Esophagus squamous epithelium (tissue), 4 donors: Measurements from ENCODE around the gene KCNG2.

ENCODE experiments used
- POLR2A ChIP-seq, 4 donors: fragments of 450-650 bp; IDR thresholded peaks; one replicate each; pipeline ENCODE4 v1.6.1; 2017; ENCODE audit warnings: antibody characterized with exemption in 4 of 4, mild to moderate bottlenecking in 4 of 4, moderate library complexity in 3 of 4
- TF ChIP-seq, protein P1 (sequence below), 6 experiments: fragments of 450-650 bp in 4 of 6; fragments of 200-600 bp in 2 of 6; sonication (generic) in 2 of 6; IDR thresholded peaks; one replicate each; pipeline ENCODE4 v1.5.1; 2016 to 2019; ENCODE audit warnings: antibody characterized with exemption in 6 of 6, mild to moderate bottlenecking in 4 of 6, moderate library complexity in 4 of 6

DNA sequence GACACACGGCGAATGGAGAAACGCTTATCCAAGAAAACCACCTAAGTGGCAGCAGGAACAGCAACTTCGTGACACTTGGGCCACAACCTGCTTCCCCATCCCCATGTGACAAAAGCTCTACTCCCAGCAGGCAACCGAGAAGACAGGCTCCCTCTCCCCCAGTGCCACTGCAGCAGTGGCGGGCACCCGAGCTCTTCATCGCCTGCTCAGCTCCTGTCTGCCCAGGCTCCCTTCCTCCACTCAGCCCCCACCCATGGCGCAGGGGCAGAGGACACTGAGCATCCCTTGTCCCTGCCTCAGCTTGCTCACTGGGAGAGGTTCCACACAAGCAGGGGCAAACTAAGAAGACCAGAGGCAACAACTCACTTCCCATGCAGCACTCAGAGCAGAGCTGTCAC lies 130.8 kb downstream of the KCNG2 start:
- TF ChIP-seq, protein P1, sequence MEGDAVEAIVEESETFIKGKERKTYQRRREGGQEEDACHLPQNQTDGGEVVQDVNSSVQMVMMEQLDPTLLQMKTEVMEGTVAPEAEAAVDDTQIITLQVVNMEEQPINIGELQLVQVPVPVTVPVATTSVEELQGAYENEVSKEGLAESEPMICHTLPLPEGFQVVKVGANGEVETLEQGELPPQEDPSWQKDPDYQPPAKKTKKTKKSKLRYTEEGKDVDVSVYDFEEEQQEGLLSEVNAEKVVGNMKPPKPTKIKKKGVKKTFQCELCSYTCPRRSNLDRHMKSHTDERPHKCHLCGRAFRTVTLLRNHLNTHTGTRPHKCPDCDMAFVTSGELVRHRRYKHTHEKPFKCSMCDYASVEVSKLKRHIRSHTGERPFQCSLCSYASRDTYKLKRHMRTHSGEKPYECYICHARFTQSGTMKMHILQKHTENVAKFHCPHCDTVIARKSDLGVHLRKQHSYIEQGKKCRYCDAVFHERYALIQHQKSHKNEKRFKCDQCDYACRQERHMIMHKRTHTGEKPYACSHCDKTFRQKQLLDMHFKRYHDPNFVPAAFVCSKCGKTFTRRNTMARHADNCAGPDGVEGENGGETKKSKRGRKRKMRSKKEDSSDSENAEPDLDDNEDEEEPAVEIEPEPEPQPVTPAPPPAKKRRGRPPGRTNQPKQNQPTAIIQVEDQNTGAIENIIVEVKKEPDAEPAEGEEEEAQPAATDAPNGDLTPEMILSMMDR (IDR thresholded peaks at IDR 0.05), result no peak
- no peak for TF ChIP-seq POLR2A (IDR thresholded peaks at IDR 0.05)
